Measurements from ENCODE around the gene TRIM60. TPM values are rescaled to one million over a fixed set of nuclear protein-coding genes. Genes with fewer than 3 reads are reported as not detected.

TRIM60 gene
- total and polyA plus RNA-seq, 2 donors (not counting 3 experiments of a cell fraction or from before 2014, with no cell fraction given) = not detected

DNA sequence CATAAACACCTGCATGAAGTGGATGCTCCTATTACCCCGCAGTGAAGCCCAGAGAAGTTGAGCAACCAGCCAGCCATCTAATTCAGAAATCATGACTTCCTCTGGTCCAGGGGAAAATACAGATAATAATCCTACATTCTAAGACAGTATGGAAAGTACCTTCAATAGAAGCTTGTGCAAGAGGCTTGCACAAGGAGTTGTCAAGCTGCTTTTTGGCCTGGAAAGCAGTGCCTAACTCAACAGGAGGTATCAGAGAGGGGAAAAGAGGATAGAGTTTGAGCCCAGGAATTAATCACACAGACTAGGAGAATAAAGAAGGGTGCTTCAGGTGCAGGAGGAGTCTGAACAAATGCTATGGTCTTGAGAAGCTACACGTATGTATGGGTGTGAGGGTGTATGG, 54.1 kb downstream of the TRIM60 start:
- no peaks in the 10 kb centered on the region for H3K4me1 ChIP-seq (ENCODE audit: control insufficient read depth, extremely low read depth, insufficient read depth, low read length)
- intact Hi-C loops (cut with micrococcal nuclease) (no loop called here), dilution Hi-C loops (cut with MboI; ENCODE audit: extremely low pct_ligation_motif_present, low sequenced_read_pairs) (no loop called here)
- TF ChIP-seq MAX (IDR thresholded peaks at IDR 0.05; ENCODE audit: insufficient read depth, insufficient read length) (no peak), MYC (IDR thresholded peaks at IDR 0.05; ENCODE audit: low read depth, low read length) (no peak), EZH2 (IDR thresholded peaks at IDR 0.05; ENCODE audit: borderline replicate concordance, low read depth, low read length, severe bottlenecking) (no peak), FOS (IDR thresholded peaks at IDR 0.05; ENCODE audit: borderline replicate concordance, insufficient read depth, low read length) (no peak), POLR2A (IDR thresholded peaks at IDR 0.05; ENCODE audit: low read depth, low read length) (no peak), CTCF (IDR thresholded peaks at IDR 0.05; ENCODE audit: extremely low read depth in 1 of 2, insufficient read depth in 1 of 2, low read depth in 1 of 2, low read length in 2 of 2) (no peak), POLR2AphosphoS5 (IDR thresholded peaks at IDR 0.05; ENCODE audit: insufficient read depth, low read depth, low read length) (no peak), GATA2 (IDR thresholded peaks at IDR 0.05; ENCODE audit: insufficient read depth, insufficient read length, low read depth, low read length) (no peak), JUN (IDR thresholded peaks at IDR 0.05; ENCODE audit: borderline replicate concordance, insufficient read depth, insufficient read length, low read depth) (no peak)
- H4K20me1 ChIP-seq (replicated peaks; ENCODE audit: control insufficient read depth, extremely low read depth, insufficient read depth, low read length) = no peaks in the 10 kb centered on the region
- H2AFZ ChIP-seq (ENCODE audit: low read depth, low read length) = no peak overlapping the region
- no peak overlapping the region for H3K27ac ChIP-seq (ENCODE audit: insufficient read depth, low read depth, low read length)
- no peak overlapping the region for H3K4me3 ChIP-seq (replicated peaks in 1 of 3; ENCODE audit: insufficient read depth in 1 of 3, low read depth in 1 of 3, low read length in 3 of 3)
- CTCF ChIA-PET = interaction anchor here (1.1 to 2.6 kb wide), 2 partner anchors 11 kb away, joined by 5 to 15 read pairs; no protein-coding TSS in a partner anchor
- peaks cover 2 to 13% of the 10 kb centered on the region in 2 experiments for H3K36me3 ChIP-seq (ENCODE audit: control insufficient read depth in 2 of 2, extremely low read depth in 1 of 2, insufficient read depth in 2 of 2, low read length in 2 of 2)
- no peak for DNase-seq (ENCODE audit: low read depth, low spot score)
- FAIRE-seq = no peak
- BruUV-seq (replicated peaks) = no TSS peak
- POLR2A ChIA-PET = no interaction called here
- H3K9me1 ChIP-seq (replicated peaks; ENCODE audit: control insufficient read depth, extremely low read depth, insufficient read depth, low read length) = no peaks in the 10 kb centered on the region
- H3K27me3 ChIP-seq (ENCODE audit: control insufficient read depth in 2 of 2, insufficient read depth in 2 of 2, low read length in 2 of 2) = no peaks in the 10 kb centered on the region
- H3K79me2 ChIP-seq (ENCODE audit: control insufficient read depth, insufficient read depth, low read length) = no peaks in the 10 kb centered on the region
- H3K9ac ChIP-seq (replicated peaks; ENCODE audit: extremely low read depth, insufficient read depth, low read length) = no peak overlapping the region
- no peak overlapping the region for H3K4me2 ChIP-seq (ENCODE audit: insufficient read depth, low read length)
- no peaks in the 10 kb centered on the region for H3K9me3 ChIP-seq (replicated peaks; ENCODE audit: control insufficient read depth, insufficient read depth, low read length)

Data from endothelial cell of umbilical vein (primary cell).